ENCODE data around the gene MYLK.

Gene MYLK

DNA sequence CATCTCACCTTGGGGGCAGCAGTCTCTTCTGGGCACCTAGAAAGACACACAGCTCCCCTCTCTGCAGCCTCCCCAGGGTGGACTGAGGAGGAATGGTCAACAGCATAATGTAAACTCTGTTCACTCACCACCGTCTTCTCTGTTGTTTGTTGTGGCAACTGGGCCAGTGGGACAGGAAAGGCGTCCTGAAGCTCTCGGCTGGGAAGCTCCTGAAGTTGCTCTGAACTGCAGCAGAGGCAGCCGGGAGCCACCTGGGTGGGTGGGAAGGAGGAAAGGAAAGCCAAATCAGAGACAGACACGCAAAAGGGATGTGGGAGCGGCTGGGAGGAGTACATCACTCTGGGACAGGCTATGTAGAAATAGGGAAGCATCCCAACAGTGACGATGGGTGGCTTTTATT is 52.7 kb downstream of the MYLK start:
- TF ChIP-seq POLR2AphosphoS5 (IDR thresholded peaks at IDR 0.05; ENCODE audit: low read depth) (no peak), GABPA (IDR thresholded peaks at IDR 0.05; ENCODE audit: low read depth) (no peak), SPI1 (IDR thresholded peaks at IDR 0.05; ENCODE audit: borderline replicate concordance, low read depth) (no peak)
- TF ChIP-seq, protein P1, sequence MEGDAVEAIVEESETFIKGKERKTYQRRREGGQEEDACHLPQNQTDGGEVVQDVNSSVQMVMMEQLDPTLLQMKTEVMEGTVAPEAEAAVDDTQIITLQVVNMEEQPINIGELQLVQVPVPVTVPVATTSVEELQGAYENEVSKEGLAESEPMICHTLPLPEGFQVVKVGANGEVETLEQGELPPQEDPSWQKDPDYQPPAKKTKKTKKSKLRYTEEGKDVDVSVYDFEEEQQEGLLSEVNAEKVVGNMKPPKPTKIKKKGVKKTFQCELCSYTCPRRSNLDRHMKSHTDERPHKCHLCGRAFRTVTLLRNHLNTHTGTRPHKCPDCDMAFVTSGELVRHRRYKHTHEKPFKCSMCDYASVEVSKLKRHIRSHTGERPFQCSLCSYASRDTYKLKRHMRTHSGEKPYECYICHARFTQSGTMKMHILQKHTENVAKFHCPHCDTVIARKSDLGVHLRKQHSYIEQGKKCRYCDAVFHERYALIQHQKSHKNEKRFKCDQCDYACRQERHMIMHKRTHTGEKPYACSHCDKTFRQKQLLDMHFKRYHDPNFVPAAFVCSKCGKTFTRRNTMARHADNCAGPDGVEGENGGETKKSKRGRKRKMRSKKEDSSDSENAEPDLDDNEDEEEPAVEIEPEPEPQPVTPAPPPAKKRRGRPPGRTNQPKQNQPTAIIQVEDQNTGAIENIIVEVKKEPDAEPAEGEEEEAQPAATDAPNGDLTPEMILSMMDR (IDR thresholded peaks at IDR 0.05; ENCODE audit: insufficient read depth, low read length): no peak
- TF ChIP-seq, protein P2, sequence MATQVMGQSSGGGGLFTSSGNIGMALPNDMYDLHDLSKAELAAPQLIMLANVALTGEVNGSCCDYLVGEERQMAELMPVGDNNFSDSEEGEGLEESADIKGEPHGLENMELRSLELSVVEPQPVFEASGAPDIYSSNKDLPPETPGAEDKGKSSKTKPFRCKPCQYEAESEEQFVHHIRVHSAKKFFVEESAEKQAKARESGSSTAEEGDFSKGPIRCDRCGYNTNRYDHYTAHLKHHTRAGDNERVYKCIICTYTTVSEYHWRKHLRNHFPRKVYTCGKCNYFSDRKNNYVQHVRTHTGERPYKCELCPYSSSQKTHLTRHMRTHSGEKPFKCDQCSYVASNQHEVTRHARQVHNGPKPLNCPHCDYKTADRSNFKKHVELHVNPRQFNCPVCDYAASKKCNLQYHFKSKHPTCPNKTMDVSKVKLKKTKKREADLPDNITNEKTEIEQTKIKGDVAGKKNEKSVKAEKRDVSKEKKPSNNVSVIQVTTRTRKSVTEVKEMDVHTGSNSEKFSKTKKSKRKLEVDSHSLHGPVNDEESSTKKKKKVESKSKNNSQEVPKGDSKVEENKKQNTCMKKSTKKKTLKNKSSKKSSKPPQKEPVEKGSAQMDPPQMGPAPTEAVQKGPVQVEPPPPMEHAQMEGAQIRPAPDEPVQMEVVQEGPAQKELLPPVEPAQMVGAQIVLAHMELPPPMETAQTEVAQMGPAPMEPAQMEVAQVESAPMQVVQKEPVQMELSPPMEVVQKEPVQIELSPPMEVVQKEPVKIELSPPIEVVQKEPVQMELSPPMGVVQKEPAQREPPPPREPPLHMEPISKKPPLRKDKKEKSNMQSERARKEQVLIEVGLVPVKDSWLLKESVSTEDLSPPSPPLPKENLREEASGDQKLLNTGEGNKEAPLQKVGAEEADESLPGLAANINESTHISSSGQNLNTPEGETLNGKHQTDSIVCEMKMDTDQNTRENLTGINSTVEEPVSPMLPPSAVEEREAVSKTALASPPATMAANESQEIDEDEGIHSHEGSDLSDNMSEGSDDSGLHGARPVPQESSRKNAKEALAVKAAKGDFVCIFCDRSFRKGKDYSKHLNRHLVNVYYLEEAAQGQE (IDR thresholded peaks at IDR 0.05; ENCODE audit: insufficient replicate concordance, low read depth): no peak
- no peak overlapping the region for H3K27ac ChIP-seq (replicated peaks)
- peaks cover 3% of the 10 kb centered on the region for H3K27me3 ChIP-seq (ENCODE audit: insufficient read depth, poor library complexity, severe bottlenecking)
- no peak for DNase-seq (ENCODE audit: low read depth in 1 of 2, low spot score in 1 of 2)
- no peak overlapping the region for H3K4me3 ChIP-seq (replicated peaks; ENCODE audit: insufficient read depth, low read length)

DNA sequence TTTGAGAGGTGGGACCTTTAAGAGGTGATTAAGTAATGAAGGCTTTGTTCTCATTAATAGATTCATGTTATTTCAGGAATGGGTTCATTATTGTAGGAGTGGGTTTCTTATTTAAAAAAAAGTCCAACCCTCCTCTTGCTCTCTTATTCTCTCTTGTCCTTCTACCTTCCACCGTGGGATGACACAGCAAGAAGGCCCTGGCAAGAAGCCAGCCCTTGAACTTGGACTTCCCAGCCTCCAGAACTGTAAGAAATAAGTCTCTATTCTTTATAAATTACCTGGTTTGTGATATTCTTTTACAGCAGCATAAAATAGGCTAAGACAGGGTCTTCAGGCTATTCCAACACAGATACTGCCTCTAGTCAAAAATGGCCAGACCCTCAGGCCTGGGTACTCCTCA is 62.2 kb downstream of the MYLK start:
- H3K4me3 ChIP-seq (replicated peaks; ENCODE audit: insufficient read depth, low read length): no peak overlapping the region
- DNase-seq (ENCODE audit: low read depth in 1 of 2, low spot score in 1 of 2): no peak
- no peak overlapping the region for H3K27ac ChIP-seq (replicated peaks)
- TF ChIP-seq, protein P1 (IDR thresholded peaks at IDR 0.05; ENCODE audit: insufficient read depth, low read length): no peak
- TF ChIP-seq SPI1 (IDR thresholded peaks at IDR 0.05; ENCODE audit: borderline replicate concordance, low read depth) (no peak), POLR2AphosphoS5 (IDR thresholded peaks at IDR 0.05; ENCODE audit: low read depth) (no peak), GABPA (IDR thresholded peaks at IDR 0.05; ENCODE audit: low read depth) (no peak)
- TF ChIP-seq, protein P2 (IDR thresholded peaks at IDR 0.05; ENCODE audit: insufficient replicate concordance, low read depth): no peak
- no peaks in the 10 kb centered on the region for H3K27me3 ChIP-seq (ENCODE audit: insufficient read depth, poor library complexity, severe bottlenecking)

DNA sequence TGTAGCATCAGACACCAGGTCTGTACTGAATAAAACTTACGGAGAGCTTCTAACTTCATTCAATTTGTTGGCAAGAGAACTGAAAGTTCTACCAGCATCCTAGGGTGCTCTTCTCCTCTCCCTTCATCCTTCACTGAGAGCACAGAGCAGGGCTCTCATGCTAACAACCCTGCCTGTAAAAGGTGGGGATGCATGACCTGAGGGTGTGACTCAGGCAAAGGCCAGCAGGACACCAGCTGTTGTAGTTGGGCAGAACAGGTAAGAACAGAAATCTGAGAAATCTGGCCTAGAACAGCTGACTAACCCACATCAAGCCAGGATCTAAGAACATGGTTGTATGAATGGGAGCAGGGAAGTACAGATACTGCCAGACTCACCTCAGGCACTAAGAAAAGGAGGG is 64.2 kb downstream of the MYLK start:
- Histone ChIP-seq H3K27me3 (ENCODE audit: insufficient read depth, poor library complexity, severe bottlenecking) (no peaks in the 10 kb centered on the region), H3K27ac (replicated peaks) (no peak overlapping the region), H3K4me3 (replicated peaks; ENCODE audit: insufficient read depth, low read length) (no peak overlapping the region)
- no peak for TF ChIP-seq GABPA (IDR thresholded peaks at IDR 0.05; ENCODE audit: low read depth)
- TF ChIP-seq POLR2AphosphoS5 (IDR thresholded peaks at IDR 0.05; ENCODE audit: low read depth): no peak
- TF ChIP-seq SPI1 (IDR thresholded peaks at IDR 0.05; ENCODE audit: borderline replicate concordance, low read depth): no peak
- TF ChIP-seq, protein P2 (IDR thresholded peaks at IDR 0.05; ENCODE audit: insufficient replicate concordance, low read depth): no peak
- TF ChIP-seq, protein P1 (IDR thresholded peaks at IDR 0.05; ENCODE audit: insufficient read depth, low read length): no peak
- no peak for DNase-seq (ENCODE audit: low read depth in 1 of 2, low spot score in 1 of 2)

Measured in HL-60 (cell line).